ENCODE measurements around the gene GAS2L1.

Gene GAS2L1

DNA sequence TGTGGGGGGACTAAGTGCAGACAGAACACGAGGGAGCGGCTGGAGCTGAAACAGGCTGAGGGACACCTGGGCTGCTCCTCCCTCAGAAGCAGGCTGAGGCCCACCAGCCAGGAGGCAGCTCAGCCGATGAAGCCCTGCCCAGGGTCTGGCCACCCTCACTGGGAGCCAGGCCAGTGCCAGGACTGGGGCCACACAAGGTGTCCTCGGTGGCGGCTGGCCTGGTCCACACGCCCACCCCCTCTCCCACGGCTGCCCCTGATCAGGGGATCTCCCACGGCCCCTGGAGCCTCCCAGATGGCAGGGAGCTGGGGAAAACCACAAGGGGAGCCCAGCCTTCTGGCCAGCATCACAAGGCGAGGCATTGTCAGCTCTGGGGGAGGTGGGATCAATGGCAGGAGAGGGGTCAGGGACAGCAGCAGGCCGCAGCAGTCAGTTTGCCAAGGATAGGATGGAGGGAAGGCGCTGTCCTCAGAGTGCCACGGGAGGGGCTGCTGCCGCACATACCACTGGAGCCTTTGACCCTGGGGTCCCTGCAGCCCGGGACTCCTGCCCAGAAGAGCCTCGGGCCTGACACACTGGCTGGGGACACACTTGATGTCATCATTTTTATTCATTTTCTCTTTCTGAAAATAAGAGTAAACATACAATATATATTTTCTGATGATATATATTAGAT is 20.8 kb downstream of the GAS2L1 start:
- DNase-seq (ENCODE audit: low read depth) = no peak

DNA sequence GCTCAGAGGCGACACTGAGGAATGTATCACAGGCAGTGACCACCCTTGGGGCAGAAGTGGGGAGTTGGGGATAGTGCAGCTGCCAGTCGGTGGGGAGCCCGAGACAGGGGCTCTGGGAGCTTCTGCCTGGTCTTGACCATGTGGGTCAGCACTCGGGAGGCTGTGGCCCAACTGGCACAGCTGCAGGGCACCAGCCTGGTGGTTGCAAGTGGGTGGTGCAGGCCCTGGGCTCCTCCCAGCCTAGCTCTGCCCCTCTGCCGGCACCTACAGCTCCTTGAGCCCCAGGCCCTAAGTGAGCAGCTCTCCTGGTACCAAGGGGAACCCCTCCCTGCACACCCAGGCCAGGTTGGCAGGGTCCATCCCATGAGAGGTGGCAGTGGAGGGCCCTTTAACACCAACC is 21.6 kb downstream of the GAS2L1 start:
- DNase-seq (ENCODE audit: low read depth) = no peak

GRCh38 chr22:29328566-29329500 is 22.4 kb downstream of the GAS2L1 start:
- DNase-seq (ENCODE audit: low read depth) = no peak

DNA sequence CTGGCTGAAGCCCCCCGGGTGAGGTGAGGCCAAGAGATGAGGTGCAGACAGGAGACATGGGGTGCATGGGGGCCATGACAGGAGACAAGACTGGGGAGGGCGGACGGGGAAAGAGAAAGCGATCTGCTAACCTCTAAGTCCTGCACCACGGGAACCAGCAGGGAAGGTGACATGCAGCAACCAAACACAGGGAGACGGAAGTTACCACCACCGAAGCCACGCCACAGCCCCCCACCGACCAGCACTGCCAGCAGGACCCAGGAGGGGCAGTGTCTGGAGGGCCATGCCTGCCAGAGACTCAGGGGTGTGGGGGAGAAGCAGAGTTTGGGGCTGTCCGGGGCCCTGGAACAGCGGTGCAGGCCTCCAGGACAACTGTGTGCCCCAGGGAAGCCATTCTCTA is 23.1 kb downstream of the GAS2L1 start:
- DNase-seq (ENCODE audit: low read depth) = no peak

- DNase-seq (ENCODE audit: low read depth) = no peak
Measured at GRCh38 chr22:29330291-29330690, 23.8 kb downstream of the GAS2L1 start.

DNA sequence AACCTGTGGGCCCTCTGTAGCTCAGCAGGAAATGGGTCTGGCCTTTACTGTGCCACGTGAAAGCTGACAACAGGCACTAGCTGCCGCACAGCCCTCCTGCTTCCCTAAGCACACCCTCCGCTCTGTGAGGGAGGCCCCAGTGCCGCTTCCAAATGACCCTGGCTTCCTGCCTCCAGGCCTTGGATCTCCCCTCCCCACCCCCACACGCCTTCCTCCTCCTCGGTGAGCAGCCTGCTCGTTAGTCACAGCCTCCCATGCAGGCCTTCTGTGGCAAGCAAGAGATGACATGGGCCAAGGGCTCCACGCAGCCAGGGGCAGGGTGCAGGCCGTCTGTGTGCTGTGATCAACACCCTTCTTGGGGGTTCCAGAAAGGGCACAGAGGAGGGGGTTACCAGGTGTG is 24.3 kb downstream of the GAS2L1 start:
- DNase-seq (ENCODE audit: low read depth) = peak; percentile 70

DNA sequence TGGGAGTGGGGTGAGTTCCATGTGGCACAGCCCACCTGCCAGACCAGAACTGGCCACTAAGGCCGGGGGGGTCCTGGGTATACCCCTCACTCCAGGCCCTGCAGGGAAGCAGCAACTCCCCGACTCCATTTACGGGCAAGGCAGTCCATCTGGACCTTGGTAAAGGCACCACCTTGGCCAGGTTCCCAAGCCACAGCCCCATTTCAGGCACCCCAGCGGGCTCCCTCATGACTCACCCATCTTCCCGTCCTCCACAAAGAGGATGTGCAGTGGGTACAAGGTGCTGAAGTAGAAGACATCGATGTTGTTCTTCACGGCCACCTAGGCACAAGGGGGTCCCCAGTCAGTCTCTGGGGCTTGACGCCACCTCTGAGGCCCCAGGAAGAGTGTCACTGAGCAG is 24.8 kb downstream of the GAS2L1 start:
- DNase-seq (ENCODE audit: low read depth) = no peak

- DNase-seq (ENCODE audit: low read depth) = peak; percentile 35
Measured at GRCh38 chr22:29331658-29332300, 25.3 kb downstream of the GAS2L1 start.

GRCh38 chr22:29332886-29333496 is 26.5 kb downstream of the GAS2L1 start:
- no peak for DNase-seq (ENCODE audit: low read depth)

GRCh38 chr22:29334148-29334547 is 27.7 kb downstream of the GAS2L1 start:
- DNase-seq (ENCODE audit: low read depth) = no peak

DNA sequence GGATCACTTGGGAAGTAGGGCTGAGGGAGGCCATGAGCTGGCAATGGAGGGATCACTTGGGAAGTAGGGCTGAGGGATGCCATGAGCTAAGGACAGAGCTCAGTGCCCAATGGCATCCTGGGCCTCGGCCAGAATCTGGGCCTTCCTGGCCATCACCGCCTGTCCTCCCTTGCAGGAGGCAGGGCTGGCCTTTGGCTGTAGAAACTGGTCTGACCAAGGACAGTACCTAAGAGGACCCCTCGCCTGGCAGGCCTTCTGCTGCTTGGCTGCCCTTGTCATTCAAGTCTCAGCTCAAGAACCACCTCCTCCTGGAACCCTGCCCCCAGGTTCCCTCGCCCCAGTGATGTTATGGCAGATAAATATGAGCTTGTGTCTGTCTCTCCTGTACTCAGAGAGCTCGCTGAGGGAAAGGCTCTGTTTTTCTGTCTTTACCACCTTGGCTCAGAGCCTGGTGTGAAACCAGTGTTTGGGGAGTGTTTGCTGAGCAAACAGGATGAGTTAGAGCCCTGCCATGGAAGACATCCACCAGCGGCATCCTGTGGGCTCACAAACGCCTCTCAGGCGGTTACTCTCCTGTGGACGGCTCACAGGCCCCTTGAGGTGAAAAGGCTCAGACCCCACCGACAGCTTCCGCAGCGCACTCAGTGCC is 28.4 kb downstream of the GAS2L1 start:
- DNase-seq (ENCODE audit: low read depth) = peak; percentile 22

- no peak for DNase-seq (ENCODE audit: low read depth)
Measured at GRCh38 chr22:29335656-29336055, 29.2 kb downstream of the GAS2L1 start.

DNA sequence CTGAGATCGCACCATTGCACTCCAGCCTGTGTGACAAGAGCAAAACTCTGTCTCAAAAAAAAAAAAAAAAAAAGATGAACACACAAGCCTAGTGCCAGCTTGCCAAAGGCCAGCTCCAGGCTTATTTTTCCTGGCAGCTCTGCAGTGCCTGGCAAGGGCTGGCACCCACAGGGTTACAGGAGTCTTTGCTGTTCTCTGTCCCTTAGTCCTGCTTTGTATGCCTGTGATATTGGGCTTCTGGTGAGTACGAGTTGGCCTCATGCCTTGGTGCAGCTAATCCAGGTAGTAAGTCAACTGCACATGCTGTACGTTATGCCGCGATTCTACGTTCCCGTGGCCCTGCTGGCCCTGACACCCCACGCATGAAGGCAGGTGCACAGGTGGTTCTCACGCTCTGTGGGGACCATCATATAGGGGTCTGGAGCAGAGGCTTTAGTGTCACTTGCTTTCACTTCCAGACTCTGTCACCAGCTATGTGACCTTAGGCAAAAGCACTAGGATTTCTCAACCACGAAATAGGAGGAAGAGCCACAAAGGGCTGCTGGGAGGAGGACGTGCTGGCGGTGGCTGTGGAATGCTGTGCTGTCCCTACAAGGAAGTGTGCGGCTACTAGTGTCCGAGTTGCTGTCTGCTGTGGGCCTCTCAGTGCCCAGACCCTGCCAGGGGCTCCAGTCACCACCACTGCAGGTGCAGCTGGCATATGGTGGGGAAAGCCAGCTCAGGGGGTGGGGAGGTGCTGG is 30.5 kb downstream of the GAS2L1 start:
- DNase-seq (ENCODE audit: low read depth) = no peak

DNA sequence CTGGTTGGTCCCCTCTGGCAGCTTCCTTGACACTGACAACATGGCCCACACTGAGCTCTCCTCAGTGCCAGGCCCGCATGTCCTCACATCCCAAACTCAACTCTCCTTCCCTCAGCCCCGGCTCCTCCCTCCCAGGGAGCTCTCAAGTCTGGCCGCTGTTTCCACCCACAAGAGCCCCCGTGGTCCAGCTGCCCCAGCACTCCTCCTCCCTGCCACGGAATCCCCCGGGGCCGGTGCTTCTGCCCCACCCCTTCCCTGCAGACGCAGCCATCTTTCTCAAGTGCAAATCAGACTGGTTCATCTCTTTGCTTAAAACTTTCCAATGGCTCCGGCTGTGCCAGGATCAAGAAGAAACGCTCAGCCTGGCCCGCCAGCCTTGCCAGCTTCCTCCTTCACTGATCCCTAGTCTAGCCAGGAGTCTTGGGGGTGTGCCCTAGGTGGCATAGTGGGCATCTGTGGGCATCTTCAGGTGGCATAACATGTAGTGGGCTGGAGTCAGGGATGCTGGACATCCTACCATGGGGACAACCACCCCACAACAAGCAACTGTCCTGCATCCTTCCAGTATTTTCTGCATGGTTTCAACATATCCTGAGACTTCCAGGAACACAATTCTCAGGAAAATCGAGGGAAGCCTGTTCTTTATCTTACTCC is 31.3 kb downstream of the GAS2L1 start:
- no peak for DNase-seq (ENCODE audit: low read depth)

DNA sequence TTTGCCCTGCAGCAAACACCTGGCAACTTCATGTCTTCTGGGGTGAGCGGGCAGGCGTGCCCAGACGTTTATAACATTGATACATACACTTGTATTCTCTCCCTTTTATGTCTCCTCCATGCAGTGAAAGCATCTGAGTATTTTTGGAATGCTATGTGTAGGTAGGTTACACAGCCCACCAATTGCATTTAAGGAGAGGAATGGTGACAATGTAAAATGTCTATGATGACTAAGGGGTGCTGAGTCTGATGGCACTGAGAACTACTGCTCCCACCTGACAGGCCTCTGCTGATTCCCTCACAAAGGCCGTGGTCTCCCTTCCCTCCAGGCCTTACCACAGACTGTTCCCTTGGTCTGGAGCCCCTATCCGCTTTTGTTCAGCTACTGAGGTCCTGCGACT is 31.9 kb downstream of the GAS2L1 start:
- DNase-seq (ENCODE audit: low read depth) = no peak

DNA sequence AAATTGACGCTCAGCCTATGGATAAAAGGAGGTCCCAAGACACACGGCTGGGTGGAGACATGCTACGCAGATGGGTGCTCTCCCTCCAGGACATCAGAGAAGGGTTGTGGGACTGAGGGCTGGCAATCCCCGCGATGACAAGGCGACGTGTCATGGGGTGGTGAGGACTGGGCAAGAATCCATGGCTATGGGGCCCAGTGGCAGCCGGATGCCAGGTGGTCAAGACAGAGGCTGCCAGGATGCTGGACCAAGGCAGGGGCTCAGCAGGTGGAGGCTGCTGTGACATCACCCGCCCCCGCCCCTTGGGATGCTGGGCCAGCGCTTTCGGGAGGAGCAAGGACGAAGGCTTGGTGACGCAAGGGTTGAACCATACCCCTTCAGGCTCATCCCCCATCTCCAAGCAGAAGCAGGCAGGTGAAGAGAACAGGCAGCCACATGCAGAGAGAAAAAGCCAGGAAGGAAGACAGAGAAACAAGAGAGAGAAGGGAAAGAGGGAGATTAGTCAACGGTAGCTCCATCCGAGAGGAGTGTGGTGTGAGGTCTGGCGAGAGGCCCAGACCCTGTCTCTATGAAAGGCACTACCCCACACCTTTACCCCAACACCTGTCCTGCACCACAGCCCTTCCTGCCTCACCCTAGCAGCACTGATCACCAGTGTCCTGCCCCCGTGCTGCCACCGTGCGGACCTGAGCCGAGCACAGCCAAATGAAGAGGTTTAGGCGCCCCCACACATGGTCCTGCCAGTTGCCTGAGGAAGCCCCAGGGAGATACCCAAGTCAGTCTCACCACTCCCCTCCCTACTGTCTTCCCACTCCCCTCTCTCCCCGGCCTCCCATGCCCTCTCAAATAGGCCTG is 33.2 kb downstream of the GAS2L1 start:
- no peak for DNase-seq (ENCODE audit: low read depth)

DNA sequence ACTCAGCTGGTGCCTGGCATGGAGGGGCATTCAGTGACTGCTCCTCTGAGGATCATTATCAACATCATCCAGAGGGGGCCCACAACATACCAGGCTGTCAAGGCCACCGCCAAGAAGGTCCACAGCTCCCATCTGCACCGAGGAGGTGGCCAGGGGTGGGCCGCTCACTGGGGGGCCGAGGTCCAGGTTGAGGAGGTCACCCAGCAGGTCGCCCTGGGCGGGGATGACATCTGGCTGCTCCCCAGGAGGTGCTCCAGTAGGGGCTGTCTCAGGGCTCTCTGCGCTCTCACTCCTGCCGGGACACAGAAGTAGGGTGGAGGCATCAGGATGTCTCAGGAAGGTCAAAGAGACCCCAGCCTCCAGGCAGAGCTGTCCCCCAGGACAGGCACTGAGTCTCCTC is 34.1 kb downstream of the GAS2L1 start:
- DNase-seq (ENCODE audit: low read depth) = no peak

GRCh38 chr22:29341056-29341848 is 34.8 kb downstream of the GAS2L1 start:
- no peak for DNase-seq (ENCODE audit: low read depth)

- no peak for DNase-seq (ENCODE audit: low read depth)
Measured at GRCh38 chr22:29341849-29342127, 35.3 kb downstream of the GAS2L1 start.
